Esophagus muscularis mucosa (tissue), 4 donors: Measurements from ENCODE around the gene PPIA. TPM values are rescaled to one million over a fixed set of nuclear protein-coding genes. Genes with fewer than 3 reads are reported as not detected.
"Not testable (repeated sequence)": the region's sequence is repeated elsewhere in the genome, so short reads cannot be mapped to it uniquely, and the experiment has no call there.

Source experiments
- DNase-seq: peaks from one replicate; pipeline ENCODE4 v3.0.0-alpha.2; 2017; ENCODE audit errors: extremely low spot score
- H3K27ac ChIP-seq, 4 donors: fragments of 200-600 bp; sonication (generic); replicated peaks in 1 of 4; 1 replicate in 3 of 4; 2 replicates in 1 of 4; pipeline ENCODE4 v1.5.1; 2016 to 2019; ENCODE audit warnings: mild to moderate bottlenecking in 1 of 4
- H3K27me3 ChIP-seq, 4 donors: fragments of 200-600 bp; sonication (generic); one replicate each; pipeline versions ENCODE4 v1.5.1 to v1.6.0; 2016 to 2019
- H3K36me3 ChIP-seq, 4 donors: fragments of 200-600 bp; sonication (generic); one replicate each; pipeline ENCODE4 v1.5.1; 2016 to 2019
- H3K4me1 ChIP-seq, 4 donors: fragments of 200-600 bp; sonication (generic); one replicate each; pipeline ENCODE4 v1.5.1; 2016 to 2019
- H3K4me3 ChIP-seq, 4 donors: fragments of 200-600 bp; sonication (generic); 1 replicate in 2 of 4; 2 replicates in 2 of 4; pipeline ENCODE4 v1.5.1; 2016 to 2019; ENCODE audit warnings: mild to moderate bottlenecking in 4 of 4, moderate library complexity in 1 of 4
- H3K9me3 ChIP-seq, 4 donors: fragments of 200-600 bp; sonication (generic); 1 replicate in 3 of 4; 2 replicates in 1 of 4; pipeline ENCODE4 v1.5.1; 2016 to 2019
- CTCF ChIP-seq, 3 experiments: fragments of 200-600 bp in 2 of 3; fragments of 450-650 bp in 1 of 3; sonication (generic) in 2 of 3; IDR thresholded peaks; one replicate each; pipeline ENCODE4 v1.5.1; 2017 to 2019; ENCODE audit warnings: antibody characterized with exemption in 3 of 3, mild to moderate bottlenecking in 2 of 3, moderate library complexity in 1 of 3
- EP300 ChIP-seq: sonication (generic); formaldehyde crosslinking; IDR thresholded peaks from one replicate; pipeline ENCODE4 v1.6.1; 2017; ENCODE audit warnings: antibody characterized with exemption
- POLR2A ChIP-seq: fragments of 450-650 bp; IDR thresholded peaks from one replicate; pipeline ENCODE4 v1.6.1; 2017; ENCODE audit warnings: antibody characterized with exemption, moderate library complexity, mild to moderate bottlenecking, low read depth
- POLR2AphosphoS5 ChIP-seq, 2 donors: sonication (generic); formaldehyde crosslinking; IDR thresholded peaks; one replicate each; pipeline ENCODE4 v1.6.1; 2017; ENCODE audit warnings: antibody characterized with exemption in 2 of 2
- WGBS: methylation state at CpG from one replicate; pipeline ENCODE4 v1.1.5; 2018; 5-methylcytosine and 5-hydroxymethylcytosine counted together
- intact Hi-C: fragments of 100-400 bp; cut with DNase I; formaldehyde crosslinking; loops from one replicate; pipeline ENCODE4 v1.15.1; 2023
- total RNA-seq, 4 donors: library from RNA; depleted of rRNA; stranded (reverse); fragments of >200 nt; gene quantifications; one replicate each; pipeline versions ENCODE4 v1.1.0 to v1.2.1, GENCODE V29; 2016

PPIA gene
- total RNA-seq, 4 donors from 2014 or later: 1,223 to 1,666 (median 1,462) TPM

- DNase-seq: no peak
- H3K27me3 ChIP-seq: no peaks in the 10 kb centered on the region
- H3K36me3 ChIP-seq: peaks cover 0 to under 1% (median under 1%) of the 10 kb centered on the region in 4 donors
- H3K4me1 ChIP-seq: peaks cover 29 to 34% (median 32%) of the 10 kb centered on the region in 4 donors
- intact Hi-C loops: no loop called here
- no peak overlapping the region for H3K27ac ChIP-seq
- no peak overlapping the region for H3K4me3 ChIP-seq
- TF ChIP-seq POLR2A (no peak), POLR2AphosphoS5 (IDR thresholded peaks at IDR 0.05) (no peak), EP300 (no peak), CTCF (IDR thresholded peaks at IDR 0.05) (no peak)
- WGBS: 86% methylated on average over 10 of the region's 10 CpGs
- H3K9me3 ChIP-seq: no peaks in the 10 kb centered on the region
These were observed 23.6 kb upstream of the PPIA start for GRCh38 chr7:44772867-44773266.

- DNase-seq: not testable (repeated sequence)
These were observed 22.0 kb upstream of the PPIA start for GRCh38 chr7:44774486-44774885.

GRCh38 chr7:44775383-44776107, 20.9 kb upstream of the PPIA start:
- TF ChIP-seq POLR2AphosphoS5 (IDR thresholded peaks at IDR 0.05) (no peak), POLR2A (no peak), EP300 (no peak), CTCF (IDR thresholded peaks at IDR 0.05) (no peak)
- H3K36me3 ChIP-seq: no peaks in the 10 kb centered on the region
- H3K27ac ChIP-seq: no peak overlapping the region
- 84% methylated on average over 6 of the region's 6 CpGs for WGBS
- intact Hi-C loops: no loop called here
- H3K27me3 ChIP-seq: no peaks in the 10 kb centered on the region
- peaks cover 3 to 7% (median 6%) of the 10 kb centered on the region in 4 donors for H3K4me1 ChIP-seq
- no peaks in the 10 kb centered on the region for H3K9me3 ChIP-seq
- DNase-seq: no peak
- H3K4me3 ChIP-seq: no peak overlapping the region

More at GRCh38 chr7:44774486-44774885, 22.0 kb upstream of the PPIA start:
- H3K27me3 ChIP-seq, H3K27ac ChIP-seq, intact Hi-C loops, H3K9me3 ChIP-seq, H3K4me3 ChIP-seq, H3K36me3 ChIP-seq: not testable (repeated sequence)
- peaks cover 13 to 18% (median 16%) of the 10 kb centered on the region in 4 donors for H3K4me1 ChIP-seq
- WGBS: 84% methylated on average over 3 of the region's 3 CpGs

GRCh38 chr7:44776211-44776610, 20.3 kb upstream of the PPIA start:
- Histone ChIP-seq H3K4me1 (peaks cover 0 to under 1% (median under 1%) of the 10 kb centered on the region in 4 donors), H3K27me3 (no peaks in the 10 kb centered on the region), H3K4me3 (no peak overlapping the region), H3K27ac (no peak overlapping the region), H3K9me3 (no peaks in the 10 kb centered on the region), H3K36me3 (no peaks in the 10 kb centered on the region)
- DNase-seq: no peak
- WGBS: 95% methylated on average over 3 of the region's 3 CpGs
- intact Hi-C loops: no loop called here
- TF ChIP-seq EP300 (no peak), POLR2AphosphoS5 (IDR thresholded peaks at IDR 0.05) (no peak), CTCF (IDR thresholded peaks at IDR 0.05) (no peak), POLR2A (no peak)

- Histone ChIP-seq H3K4me3 (no peak overlapping the region), H3K27ac (no peak overlapping the region), H3K9me3 (peaks cover 0 to 7% (median 0%) of the 10 kb centered on the region in 4 donors), H3K36me3 (no peaks in the 10 kb centered on the region), H3K27me3 (no peaks in the 10 kb centered on the region), H3K4me1 (no peaks in the 10 kb centered on the region)
- intact Hi-C loops: no loop called here
- WGBS: 83% methylated on average over 1 of the region's 1 CpG
- DNase-seq: no peak
- TF ChIP-seq POLR2AphosphoS5 (IDR thresholded peaks at IDR 0.05) (no peak), POLR2A (no peak), CTCF (IDR thresholded peaks at IDR 0.05) (no peak), EP300 (no peak)
These were observed 14.0 kb upstream of the PPIA start for GRCh38 chr7:44782460-44782859.
